Endothelial cell of umbilical vein (primary cell): ENCODE data around the gene UBE2G1. TPM values are rescaled to one million over a fixed set of nuclear protein-coding genes. Genes with fewer than 3 reads are reported as not detected.

Experiments used
- BruUV-seq: library from RNA; stranded (reverse); fragments of 400-500 nt; replicated peaks from 2 replicates; lab custom pipeline; 2021; lab: Mats Ljungman, UMichigan
- CTCF ChIA-PET: fragments of 300-600, 350-600 bp; sonication (Branson Sonifier 250); formaldehyde crosslinking; loops from one replicate; lab custom pipeline; 2021; ENCODE audit warnings: antibody characterized with exemption, inconsistent platforms; lab: Charles Lee
- POLR2A ChIA-PET: fragments of 300-600, 350-600 bp; sonication (Branson Sonifier 250); formaldehyde crosslinking; loops from one replicate; lab custom pipeline; 2021; ENCODE audit warnings: antibody characterized with exemption, inconsistent platforms; lab: Charles Lee
- DNase-seq: peaks from one replicate; pipeline ENCODE4 v3.0.0-alpha.2; 2011; ENCODE audit warnings: low read depth, low spot score
- FAIRE-seq: peaks from 2 replicates; lab custom pipeline; 2011; peaks lifted over from hg19 to GRCh38; lab: Jason Lieb, UNC
- H2AFZ ChIP-seq: 2 replicates; pipeline ENCODE4 v1.6.0; 2012; ENCODE audit warnings: low read depth, low read length, control low read depth, inconsistent platforms
- H3K27ac ChIP-seq: 2 replicates; pipeline ENCODE4 v1.5.1; 2011; ENCODE audit warnings: low read depth, mild to moderate bottlenecking, control low read depth, low read length, moderate library complexity; ENCODE audit not compliant: insufficient read depth
- H3K27me3 ChIP-seq, 2 experiments: 2 replicates each; pipeline versions ENCODE4 v1.6.0 to v1.6.1; 2011; ENCODE audit warnings: low read length in 2 of 2, mixed read lengths in 1 of 2; ENCODE audit not compliant: control insufficient read depth in 2 of 2, insufficient read depth in 2 of 2
- H3K36me3 ChIP-seq, 2 experiments: 2 replicates in 1 of 2; 3 replicates in 1 of 2; pipeline ENCODE4 v1.5.1; 2011; ENCODE audit warnings: low read length in 2 of 2, mild to moderate bottlenecking in 1 of 2, moderate library complexity in 1 of 2; ENCODE audit not compliant: control insufficient read depth in 2 of 2, insufficient read depth in 2 of 2; ENCODE audit errors: extremely low read depth in 1 of 2
- H3K4me1 ChIP-seq: 3 replicates; pipeline ENCODE4 v1.5.1; 2011; ENCODE audit warnings: mild to moderate bottlenecking, low read length; ENCODE audit not compliant: control insufficient read depth, insufficient read depth; ENCODE audit errors: extremely low read depth
- H3K4me2 ChIP-seq: 2 replicates; pipeline ENCODE4 v1.6.1; 2011; ENCODE audit warnings: low read length, control low read depth, mixed read lengths; ENCODE audit not compliant: insufficient read depth
- H3K4me3 ChIP-seq, 3 experiments: fragments of 200-600 bp in 1 of 3; sonication (generic), shearing (Covaris generic) in 1 of 3; replicated peaks in 1 of 3; 2 replicates each; pipeline ENCODE4 v1.5.1; 2011 to 2016; ENCODE audit warnings: control low read depth in 3 of 3, low read length in 3 of 3, mild to moderate bottlenecking in 2 of 3, inconsistent platforms in 1 of 3, low read depth in 1 of 3, moderate library complexity in 1 of 3; ENCODE audit not compliant: insufficient read depth in 1 of 3
- H3K79me2 ChIP-seq: 2 replicates; pipeline ENCODE4 v1.6.0; 2012; ENCODE audit warnings: low read length, inconsistent platforms; ENCODE audit not compliant: control insufficient read depth, insufficient read depth
- H3K9ac ChIP-seq: replicated peaks from 2 replicates; pipeline ENCODE3; 2011; ENCODE audit warnings: low read length, control low read depth; ENCODE audit not compliant: insufficient read depth; ENCODE audit errors: extremely low read depth
- H3K9me1 ChIP-seq: replicated peaks from 3 replicates; pipeline ENCODE4 v1.6.0; 2011; ENCODE audit warnings: mild to moderate bottlenecking, low read length; ENCODE audit not compliant: control insufficient read depth, insufficient read depth; ENCODE audit errors: extremely low read depth
- H3K9me3 ChIP-seq: replicated peaks from 2 replicates; pipeline ENCODE4 v1.5.1; 2012; ENCODE audit warnings: low read length, inconsistent platforms; ENCODE audit not compliant: control insufficient read depth, insufficient read depth
- H4K20me1 ChIP-seq: replicated peaks from 2 replicates; pipeline ENCODE3; 2011; ENCODE audit warnings: mild to moderate bottlenecking, low read length; ENCODE audit not compliant: control insufficient read depth, insufficient read depth; ENCODE audit errors: extremely low read depth
- CTCF ChIP-seq, 2 donors: IDR thresholded peaks; 1 replicate in 1 of 2; 2 replicates in 1 of 2; pipeline ENCODE4 v1.5.1; 2011; ENCODE audit warnings: low read length in 2 of 2, mild to moderate bottlenecking in 2 of 2, moderate library complexity in 2 of 2, control low read depth in 1 of 2, inconsistent platforms in 1 of 2, low read depth in 1 of 2; ENCODE audit not compliant: insufficient read depth in 1 of 2; ENCODE audit errors: extremely low read depth in 1 of 2
- EZH2 ChIP-seq: IDR thresholded peaks from 2 replicates; pipeline ENCODE4 v1.6.1; 2012; ENCODE audit warnings: borderline replicate concordance, low read depth, mild to moderate bottlenecking, moderate library complexity, low read length, inconsistent platforms; ENCODE audit not compliant: severe bottlenecking
- FOS ChIP-seq: IDR thresholded peaks from 2 replicates; pipeline ENCODE4 v1.6.1; 2011; ENCODE audit warnings: mild to moderate bottlenecking, low read length, moderate library complexity, borderline replicate concordance; ENCODE audit not compliant: insufficient read depth
- GATA2 ChIP-seq: IDR thresholded peaks from 2 replicates; pipeline ENCODE4 v1.7.0; 2011; ENCODE audit warnings: low read depth, mild to moderate bottlenecking, moderate library complexity, mixed read lengths, low read length; ENCODE audit not compliant: insufficient read length, insufficient read depth
- JUN ChIP-seq: IDR thresholded peaks from 2 replicates; pipeline ENCODE4 v1.6.1; 2011; ENCODE audit warnings: borderline replicate concordance, low read depth; ENCODE audit not compliant: insufficient read length, insufficient read depth
- MAX ChIP-seq: IDR thresholded peaks from 2 replicates; pipeline ENCODE4 v1.6.1; 2011; ENCODE audit not compliant: insufficient read depth, insufficient read length
- MYC ChIP-seq: IDR thresholded peaks from one replicate; pipeline ENCODE4 v1.6.1; 2011; ENCODE audit warnings: mild to moderate bottlenecking, low read depth, low read length
- POLR2A ChIP-seq: IDR thresholded peaks from 2 replicates; pipeline ENCODE4 v1.6.1; 2012; ENCODE audit warnings: low read depth, mild to moderate bottlenecking, control low read depth, low read length
- POLR2AphosphoS5 ChIP-seq: IDR thresholded peaks from 2 replicates; pipeline ENCODE4 v1.6.1; 2012; ENCODE audit warnings: low read depth, mild to moderate bottlenecking, control low read depth, low read length, moderate library complexity; ENCODE audit not compliant: insufficient read depth
- dilution Hi-C: fragments of 300-500 bp; cut with MboI; formaldehyde crosslinking; loops from one replicate; pipeline ENCODE4 v1.15.0; 2019; ENCODE audit warnings: low sequenced_read_pairs; ENCODE audit not compliant: extremely low pct_ligation_motif_present
- intact Hi-C: fragments of 100-400 bp; cut with micrococcal nuclease; formaldehyde crosslinking; loops from one replicate; pipeline ENCODE4 v1.10.0; 2022
- polyA plus RNA-seq, 4 experiments: library from polyadenylated mRNA; depleted of rRNA in 3 of 4; stranded (reverse) in 3 of 4; unstranded in 1 of 4; fragments of >200 nt; gene quantifications; 2 replicates each; pipeline versions ENCODE4 v1.2.1 to v1.2.3, GENCODE V29; 2011 to 2012; ENCODE audit warnings: missing spikeins in 1 of 4
- total RNA-seq: library from RNA; stranded (reverse); gene quantifications from 2 replicates; pipeline ENCODE4 v1.2.3, GENCODE V29; 2021

The UBE2G1 gene
- total and polyA plus RNA-seq, 2 donors (not counting 3 experiments of a cell fraction or from before 2014, with no cell fraction given), result 29.2 to 79.6 TPM

GRCh38 chr17:4221163-4221562 is 145.3 kb downstream of the UBE2G1 start:
- FAIRE-seq, result no peak
- Histone ChIP-seq H3K9me3 (no peaks in the 10 kb centered on the region), H3K4me3 (no peak overlapping the region), H2AFZ (no peak overlapping the region), H3K36me3 (peaks cover under 1 to 6% of the 10 kb centered on the region in 2 experiments), H3K4me2 (no peak overlapping the region), H3K27me3 (no peaks in the 10 kb centered on the region), H3K9me1 (no peaks in the 10 kb centered on the region), H3K9ac (no peak overlapping the region), H4K20me1 (no peaks in the 10 kb centered on the region), H3K27ac (no peak overlapping the region), H3K79me2 (no peaks in the 10 kb centered on the region), H3K4me1 (no peaks in the 10 kb centered on the region)
- TF ChIP-seq GATA2 (no peak), FOS (no peak), JUN (no peak), EZH2 (no peak), POLR2A (no peak)
- dilution Hi-C loops, result no loop called here
- no TSS peak for BruUV-seq
- CTCF ChIA-PET, result no interaction called here
- intact Hi-C loops, result no loop called here
- DNase-seq, result no peak
- POLR2A ChIA-PET, result no interaction called here

GRCh38 chr17:4220655-4221054 is 145.8 kb downstream of the UBE2G1 start:
- Histone ChIP-seq H3K9me1 (no peaks in the 10 kb centered on the region), H2AFZ (no peak overlapping the region), H4K20me1 (no peaks in the 10 kb centered on the region), H3K9ac (no peak overlapping the region), H3K9me3 (no peaks in the 10 kb centered on the region), H3K27ac (no peak overlapping the region), H3K4me1 (no peaks in the 10 kb centered on the region), H3K36me3 (peaks cover 3 to 6% of the 10 kb centered on the region in 2 experiments), H3K79me2 (no peaks in the 10 kb centered on the region), H3K4me3 (no peak overlapping the region), H3K4me2 (no peak overlapping the region), H3K27me3 (no peaks in the 10 kb centered on the region)
- CTCF ChIA-PET, result interaction anchor here (1.1 kb wide), 1 partner anchor 192 kb away, joined by 3 read pairs; no protein-coding TSS in a partner anchor
- POLR2A ChIA-PET, result no interaction called here
- FAIRE-seq, result no peak
- dilution Hi-C loops (no loop called here), intact Hi-C loops (no loop called here)
- BruUV-seq, result no TSS peak
- TF ChIP-seq JUN (no peak), POLR2A (no peak), MAX (no peak), POLR2AphosphoS5 (no peak), GATA2 (no peak), CTCF (IDR thresholded peaks at IDR 0.05; ENCODE audit: extremely low read depth in 1 of 2, insufficient read depth in 1 of 2, low read depth in 1 of 2, low read length in 2 of 2) (no peak), FOS (no peak), MYC (no peak), EZH2 (no peak)
- no peak for DNase-seq
